Measurements from ENCODE around the gene ISX.

Gene ISX

GRCh38 chr22:35099883-35100282, 33.9 kb downstream of the ISX start:
- H3K4me3 ChIP-seq (ENCODE audit: severe bottlenecking) = no peak overlapping the region
- no peaks in the 10 kb centered on the region for H3K9me3 ChIP-seq (ENCODE audit: severe bottlenecking)
- no peaks in the 10 kb centered on the region for H3K4me1 ChIP-seq (ENCODE audit: insufficient read depth, poor library complexity, severe bottlenecking)
- no peak for DNase-seq (ENCODE audit: low spot score)
- no peak for ATAC-seq (ENCODE audit: low read depth)
- H3K27me3 ChIP-seq (ENCODE audit: insufficient read depth, poor library complexity, severe bottlenecking) = no peaks in the 10 kb centered on the region
- H3K27ac ChIP-seq (ENCODE audit: poor library complexity, severe bottlenecking) = no peak overlapping the region
- TF ChIP-seq CTCF (IDR thresholded peaks at IDR 0.05; ENCODE audit: poor library complexity, severe bottlenecking) = no peak
- H3K36me3 ChIP-seq (ENCODE audit: low read depth) = no peaks in the 10 kb centered on the region

- no peak overlapping the region for H3K4me3 ChIP-seq (ENCODE audit: severe bottlenecking)
- H3K27ac ChIP-seq (ENCODE audit: poor library complexity, severe bottlenecking) = no peak overlapping the region
- no peaks in the 10 kb centered on the region for H3K9me3 ChIP-seq (ENCODE audit: severe bottlenecking)
- TF ChIP-seq CTCF (IDR thresholded peaks at IDR 0.05; ENCODE audit: poor library complexity, severe bottlenecking) = no peak
- peak; percentile 85 for ATAC-seq (ENCODE audit: low read depth)
- H3K4me1 ChIP-seq (ENCODE audit: insufficient read depth, poor library complexity, severe bottlenecking) = no peaks in the 10 kb centered on the region
- DNase-seq (ENCODE audit: low spot score) = no peak
- H3K27me3 ChIP-seq (ENCODE audit: insufficient read depth, poor library complexity, severe bottlenecking) = peaks cover 8% of the 10 kb centered on the region
- no peaks in the 10 kb centered on the region for H3K36me3 ChIP-seq (ENCODE audit: low read depth)
Measured at GRCh38 chr22:35102663-35103062, 36.7 kb downstream of the ISX start.

GRCh38 chr22:35103761-35104160, 37.8 kb downstream of the ISX start:
- TF ChIP-seq CTCF (IDR thresholded peaks at IDR 0.05; ENCODE audit: poor library complexity, severe bottlenecking) = no peak
- ATAC-seq (ENCODE audit: low read depth) = no peak

GRCh38 chr22:35104491-35104890, 38.5 kb downstream of the ISX start:
- H3K4me1 ChIP-seq (ENCODE audit: insufficient read depth, poor library complexity, severe bottlenecking) = no peaks in the 10 kb centered on the region
- no peaks in the 10 kb centered on the region for H3K9me3 ChIP-seq (ENCODE audit: severe bottlenecking)
- ATAC-seq (ENCODE audit: low read depth) = no peak
- no peaks in the 10 kb centered on the region for H3K36me3 ChIP-seq (ENCODE audit: low read depth)
- no peak for TF ChIP-seq CTCF (IDR thresholded peaks at IDR 0.05; ENCODE audit: poor library complexity, severe bottlenecking)
- H3K4me3 ChIP-seq (ENCODE audit: severe bottlenecking) = no peak overlapping the region
- H3K27ac ChIP-seq (ENCODE audit: poor library complexity, severe bottlenecking) = no peak overlapping the region
- peaks cover 8% of the 10 kb centered on the region for H3K27me3 ChIP-seq (ENCODE audit: insufficient read depth, poor library complexity, severe bottlenecking)
- DNase-seq (ENCODE audit: low spot score) = no peak

More at GRCh38 chr22:35103761-35104160, 37.8 kb downstream of the ISX start:
- H3K27me3 ChIP-seq (ENCODE audit: insufficient read depth, poor library complexity, severe bottlenecking) = peaks cover 8% of the 10 kb centered on the region
- no peaks in the 10 kb centered on the region for H3K36me3 ChIP-seq (ENCODE audit: low read depth)
- H3K4me1 ChIP-seq (ENCODE audit: insufficient read depth, poor library complexity, severe bottlenecking) = no peaks in the 10 kb centered on the region
- H3K27ac ChIP-seq (ENCODE audit: poor library complexity, severe bottlenecking) = no peak overlapping the region
- no peaks in the 10 kb centered on the region for H3K9me3 ChIP-seq (ENCODE audit: severe bottlenecking)
- H3K4me3 ChIP-seq (ENCODE audit: severe bottlenecking) = no peak overlapping the region
- no peak for DNase-seq (ENCODE audit: low spot score)

- H3K36me3 ChIP-seq (ENCODE audit: low read depth) = no peaks in the 10 kb centered on the region
Measured at GRCh38 chr22:35109616-35110015, 43.7 kb downstream of the ISX start.

More at GRCh38 chr22:35109616-35110015, 43.7 kb downstream of the ISX start:
- Histone ChIP-seq H3K4me1 (ENCODE audit: insufficient read depth, poor library complexity, severe bottlenecking) (no peaks in the 10 kb centered on the region), H3K27me3 (ENCODE audit: insufficient read depth, poor library complexity, severe bottlenecking) (peaks cover 8% of the 10 kb centered on the region), H3K9me3 (ENCODE audit: severe bottlenecking) (no peaks in the 10 kb centered on the region), H3K4me3 (ENCODE audit: severe bottlenecking) (no peak overlapping the region), H3K27ac (ENCODE audit: poor library complexity, severe bottlenecking) (no peak overlapping the region)
- TF ChIP-seq CTCF (IDR thresholded peaks at IDR 0.05; ENCODE audit: poor library complexity, severe bottlenecking) = no peak
- DNase-seq (ENCODE audit: low spot score) = no peak
- ATAC-seq (ENCODE audit: low read depth) = no peak

All from RWPE2 (cell line).